ENCODE measurements around the gene TELO2.
"Not testable (repeated sequence)": the region's sequence is repeated elsewhere in the genome, so short reads cannot be mapped to it uniquely, and the experiment has no call there.

TELO2 gene

DNA sequence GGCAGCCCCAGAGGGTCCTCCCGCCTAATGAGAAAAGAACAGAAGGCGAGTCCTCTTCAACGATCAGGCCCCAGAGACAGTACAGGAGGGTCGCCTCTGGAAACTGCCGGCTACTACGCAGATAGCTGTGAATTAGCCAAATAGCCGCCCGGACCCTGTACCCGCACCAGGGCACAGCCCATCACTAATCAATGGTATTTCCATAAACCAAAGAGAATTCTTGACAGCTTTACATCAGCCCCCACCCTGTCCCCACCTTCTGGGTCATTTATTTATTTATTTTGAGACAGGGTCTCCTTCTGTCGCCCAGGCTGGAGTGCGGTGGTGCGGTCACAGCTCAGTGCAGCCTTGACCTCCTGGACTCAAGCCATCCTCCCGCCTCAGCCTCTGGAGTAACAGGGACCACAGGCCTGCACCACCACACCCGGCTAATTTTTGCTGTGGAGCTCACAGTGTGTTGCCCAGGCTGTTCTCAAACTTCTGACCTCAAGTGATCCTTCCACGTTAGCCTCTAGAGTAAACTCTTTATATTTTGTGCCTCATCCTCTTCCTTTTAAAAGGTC lies 17.5 kb upstream of the TELO2 start:
- no peak for TF ChIP-seq CTCF (IDR thresholded peaks at IDR 0.05; ENCODE audit: extremely low read depth, insufficient read depth, missing control alignments)
- no peak for DNase-seq (ENCODE audit: low spot score)

GRCh38 chr16:1477033-1477432 lies 16.1 kb upstream of the TELO2 start:
- DNase-seq (ENCODE audit: low spot score): no peak
- no peak for TF ChIP-seq CTCF (IDR thresholded peaks at IDR 0.05; ENCODE audit: extremely low read depth, insufficient read depth, missing control alignments)
- in situ Hi-C loops (cut with MboI; ENCODE audit: low pct_unique_long_range_greater_than_20kb, low sequenced_read_pairs, unreplicated experiment): no loop called here

More for the DNA sequence above, 17.5 kb upstream of the TELO2 start:
- in situ Hi-C loops (cut with MboI; ENCODE audit: low pct_unique_long_range_greater_than_20kb, low sequenced_read_pairs, unreplicated experiment): no loop called here

GRCh38 chr16:1478937-1479336 lies 14.2 kb upstream of the TELO2 start:
- in situ Hi-C loops (cut with MboI; ENCODE audit: low pct_unique_long_range_greater_than_20kb, low sequenced_read_pairs, unreplicated experiment); DNase-seq (ENCODE audit: low spot score): not testable (repeated sequence)

DNA sequence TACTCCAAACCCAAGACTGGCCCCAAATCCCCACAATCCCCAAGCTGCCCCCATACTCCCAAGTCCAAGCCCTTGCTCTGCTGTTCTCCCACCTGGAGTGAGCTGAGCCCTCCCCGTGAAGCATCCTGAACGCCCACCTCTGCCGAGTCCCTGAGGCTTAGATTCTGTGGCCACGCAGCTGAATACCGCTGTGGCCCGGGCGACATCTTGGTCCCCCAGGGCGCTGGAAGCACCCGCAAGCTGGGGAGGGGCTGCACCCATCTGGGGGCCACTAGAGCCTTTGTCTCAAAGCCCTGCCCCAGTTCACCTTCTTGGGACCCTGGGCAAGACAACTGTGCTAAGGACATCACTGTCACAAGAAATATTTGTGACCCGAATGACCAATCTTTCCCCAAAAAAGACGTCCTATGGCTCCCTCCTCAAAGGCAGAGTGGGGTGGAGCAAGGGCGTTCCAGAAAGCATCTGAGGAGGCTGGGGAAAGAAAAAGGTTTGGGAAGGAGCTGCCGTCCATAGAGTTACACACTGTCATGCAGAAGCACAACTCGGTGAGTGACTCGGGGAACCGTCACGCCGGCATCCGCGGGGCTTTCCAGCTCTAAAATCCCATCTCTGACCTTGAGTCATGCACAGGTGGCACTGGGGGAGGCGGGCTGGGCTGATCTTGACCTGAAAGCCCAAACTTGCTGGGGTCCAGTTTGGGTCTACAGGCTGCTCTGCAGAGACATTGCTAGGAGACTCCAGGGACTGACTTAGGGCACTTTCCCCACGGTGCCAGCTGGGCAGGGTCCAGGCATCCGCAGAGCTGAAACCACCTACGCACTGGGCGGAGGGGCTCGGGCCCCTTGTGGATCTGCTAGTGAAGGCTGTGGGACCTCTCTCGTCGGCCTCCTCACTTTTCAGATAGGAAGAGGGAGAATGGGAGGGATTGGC lies 11.0 kb upstream of the TELO2 start:
- DNase-seq (ENCODE audit: low spot score): no peak
- in situ Hi-C loops (cut with MboI; ENCODE audit: low pct_unique_long_range_greater_than_20kb, low sequenced_read_pairs, unreplicated experiment): no loop called here

DNA sequence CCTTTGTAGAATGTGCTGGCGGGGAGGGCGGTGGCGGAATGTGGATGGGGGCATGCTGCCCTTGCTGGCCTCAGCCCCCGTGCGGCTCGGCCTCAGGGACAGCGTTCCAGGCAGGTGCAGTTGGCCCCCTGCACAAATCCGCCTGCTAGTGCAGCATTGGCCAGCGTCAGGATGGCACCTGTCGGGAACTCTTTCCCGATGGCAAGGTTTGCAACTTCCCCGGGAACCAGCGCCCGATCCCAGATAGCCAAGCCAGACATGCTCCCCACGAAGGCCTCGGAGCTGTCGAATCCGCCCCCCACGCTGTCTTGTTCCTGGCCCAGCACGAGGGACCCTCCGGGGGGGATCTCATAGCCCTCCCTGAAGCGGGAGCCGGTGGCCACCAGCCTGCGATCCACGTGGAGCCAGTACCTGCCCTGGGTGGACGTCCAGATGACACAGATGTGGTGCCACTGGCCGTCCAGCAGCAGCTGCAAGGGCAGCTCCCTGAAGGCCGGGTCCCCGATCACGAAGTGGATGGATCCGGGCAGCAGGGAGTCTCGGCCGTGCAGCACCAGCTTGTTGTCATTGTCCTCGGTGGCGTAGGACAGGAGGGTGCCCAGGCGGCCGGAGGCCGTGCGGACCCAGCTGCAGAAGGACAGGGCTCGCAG lies 7.2 kb upstream of the TELO2 start:
- in situ Hi-C loops (cut with MboI; ENCODE audit: low pct_unique_long_range_greater_than_20kb, low sequenced_read_pairs, unreplicated experiment): no loop called here
- DNase-seq (ENCODE audit: low spot score): no peak
- TF ChIP-seq CTCF (IDR thresholded peaks at IDR 0.05; ENCODE audit: extremely low read depth, insufficient read depth, missing control alignments): no peak

More for the DNA sequence above, 11.0 kb upstream of the TELO2 start:
- TF ChIP-seq CTCF (IDR thresholded peaks at IDR 0.05; ENCODE audit: extremely low read depth, insufficient read depth, missing control alignments): no peak

DNA sequence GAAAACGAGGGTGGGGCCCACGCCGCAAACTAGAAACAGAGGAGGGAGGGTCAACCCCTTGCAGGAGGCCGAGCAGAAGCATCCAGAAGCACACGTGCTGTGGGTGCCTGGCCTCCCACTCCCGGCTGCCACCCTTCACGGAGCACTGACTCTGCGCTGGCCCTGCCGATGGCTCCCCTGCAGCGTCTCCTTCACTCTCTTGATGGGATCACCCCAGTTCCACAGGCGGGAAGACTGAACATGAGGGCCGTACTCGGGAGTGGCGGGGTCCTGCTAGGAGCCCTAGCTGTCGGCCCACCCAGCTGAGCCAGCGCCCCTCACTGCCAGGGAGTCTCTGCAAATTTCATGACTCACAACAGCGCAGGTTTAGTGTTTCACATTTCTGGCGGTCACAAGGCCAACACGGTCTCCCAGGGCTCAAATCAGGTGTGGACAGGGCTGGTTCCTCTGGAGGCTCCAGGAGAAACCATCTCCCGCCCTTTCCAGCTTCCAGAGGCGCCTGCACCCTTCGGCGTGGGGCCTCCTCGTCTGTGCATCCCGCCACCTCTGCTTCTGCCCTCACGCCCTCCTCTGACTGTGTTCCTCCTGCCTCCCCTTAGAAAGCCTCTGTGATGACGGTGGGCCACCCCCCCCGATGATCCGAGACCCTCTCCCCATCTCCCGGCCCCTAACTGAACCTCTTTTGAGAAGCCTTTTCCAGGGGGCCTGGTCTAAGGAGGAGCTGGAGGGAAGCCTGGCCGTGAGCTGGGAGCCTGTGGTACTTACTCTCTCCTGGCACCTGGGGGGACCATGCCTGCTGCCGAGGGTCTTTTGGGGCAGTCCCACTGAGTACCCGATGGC lies 6.4 kb upstream of the TELO2 start:
- DNase-seq (ENCODE audit: low spot score): no peak
- in situ Hi-C loops (cut with MboI; ENCODE audit: low pct_unique_long_range_greater_than_20kb, low sequenced_read_pairs, unreplicated experiment): no loop called here
- no peak for TF ChIP-seq CTCF (IDR thresholded peaks at IDR 0.05; ENCODE audit: extremely low read depth, insufficient read depth, missing control alignments)

Measured in GM13977 (cell line).